GM23338 (cell line): ENCODE results near the gene SMU1.

ENCODE experiments used
- CREB1 ChIP-seq: fragments of 250-450 bp; sonication (Bioruptor Pico); IDR thresholded peaks from 2 replicates; pipeline ENCODE4 v1.5.0; 2020; ENCODE audit warnings: low read depth, mild to moderate bottlenecking, moderate library complexity
- CTCF ChIP-seq, 2 experiments: fragments of 200-600 bp in 1 of 2; sonication (generic) in 1 of 2; conservative IDR thresholded peaks; 2 replicates each; pipeline versions ENCODE4 v1.5.1 to v1.6.1; 2016 to 2017; ENCODE audit warnings: antibody characterized with exemption in 2 of 2, low read depth in 2 of 2, mild to moderate bottlenecking in 2 of 2, moderate library complexity in 1 of 2
- EZH2 ChIP-seq: fragments of 200-600 bp; sonication (generic); IDR thresholded peaks from one replicate; pipeline ENCODE4 v1.8.0; 2017; ENCODE audit warnings: antibody characterized with exemption, mild to moderate bottlenecking, low read depth; ENCODE audit not compliant: unreplicated experiment
- EZH2phosphoT487 ChIP-seq: fragments of 200-600 bp; sonication (generic); IDR thresholded peaks from one replicate; pipeline ENCODE4 v1.8.1; 2018; ENCODE audit warnings: antibody characterized with exemption; ENCODE audit not compliant: unreplicated experiment
- JUNB ChIP-seq: IDR thresholded peaks from one replicate; pipeline ENCODE4 v1.6.1; 2016; ENCODE audit warnings: antibody characterized with exemption; ENCODE audit not compliant: unreplicated experiment
- NANOG ChIP-seq: IDR thresholded peaks from 2 replicates; pipeline ENCODE4 v1.6.1; 2016; ENCODE audit warnings: antibody characterized with exemption, borderline replicate concordance
- POLR2AphosphoS5 ChIP-seq: IDR thresholded peaks from 2 replicates; pipeline ENCODE4 v1.6.1; 2016; ENCODE audit warnings: antibody characterized with exemption, low read depth
- REST ChIP-seq: IDR thresholded peaks from one replicate; pipeline ENCODE4 v1.6.1; 2018; ENCODE audit warnings: antibody characterized with exemption; ENCODE audit not compliant: unreplicated experiment
- STAT1 ChIP-seq: IDR thresholded peaks from one replicate; pipeline ENCODE4 v1.6.1; 2016; ENCODE audit warnings: antibody characterized with exemption; ENCODE audit not compliant: unreplicated experiment
- ZNF114 ChIP-seq: fragments of 250-450 bp; sonication (Bioruptor Pico); IDR thresholded peaks from 2 replicates; pipeline ENCODE4 v1.5.0; 2020; ENCODE audit warnings: mild to moderate bottlenecking, moderate library complexity

- TF ChIP-seq EZH2 = no peak
- TF ChIP-seq EZH2phosphoT487 = no peak
- no peak for TF ChIP-seq CTCF (conservative IDR thresholded peaks at IDR 0.05; ENCODE audit: low read depth in 2 of 2)
- no peak for TF ChIP-seq CREB1 (CRISPR knock-in tag)
- no peak for TF ChIP-seq STAT1
- no peak for TF ChIP-seq POLR2AphosphoS5
- TF ChIP-seq NANOG = no peak
- TF ChIP-seq REST = no peak
- no peak for TF ChIP-seq JUNB
- TF ChIP-seq ZNF114 (CRISPR knock-in tag) = no peak
Observed at GRCh38 chr9:33023661-33024060, 52.8 kb downstream of the SMU1 start.
